ENCODE data around the gene WT1. TPM values are rescaled to one million over a fixed set of nuclear protein-coding genes. Genes with fewer than 3 reads are reported as not detected.

WT1 gene
- total and polyA plus RNA-seq, 2 donors (not counting 3 experiments of a cell fraction or from before 2014, with no cell fraction given) = not detected

DNA sequence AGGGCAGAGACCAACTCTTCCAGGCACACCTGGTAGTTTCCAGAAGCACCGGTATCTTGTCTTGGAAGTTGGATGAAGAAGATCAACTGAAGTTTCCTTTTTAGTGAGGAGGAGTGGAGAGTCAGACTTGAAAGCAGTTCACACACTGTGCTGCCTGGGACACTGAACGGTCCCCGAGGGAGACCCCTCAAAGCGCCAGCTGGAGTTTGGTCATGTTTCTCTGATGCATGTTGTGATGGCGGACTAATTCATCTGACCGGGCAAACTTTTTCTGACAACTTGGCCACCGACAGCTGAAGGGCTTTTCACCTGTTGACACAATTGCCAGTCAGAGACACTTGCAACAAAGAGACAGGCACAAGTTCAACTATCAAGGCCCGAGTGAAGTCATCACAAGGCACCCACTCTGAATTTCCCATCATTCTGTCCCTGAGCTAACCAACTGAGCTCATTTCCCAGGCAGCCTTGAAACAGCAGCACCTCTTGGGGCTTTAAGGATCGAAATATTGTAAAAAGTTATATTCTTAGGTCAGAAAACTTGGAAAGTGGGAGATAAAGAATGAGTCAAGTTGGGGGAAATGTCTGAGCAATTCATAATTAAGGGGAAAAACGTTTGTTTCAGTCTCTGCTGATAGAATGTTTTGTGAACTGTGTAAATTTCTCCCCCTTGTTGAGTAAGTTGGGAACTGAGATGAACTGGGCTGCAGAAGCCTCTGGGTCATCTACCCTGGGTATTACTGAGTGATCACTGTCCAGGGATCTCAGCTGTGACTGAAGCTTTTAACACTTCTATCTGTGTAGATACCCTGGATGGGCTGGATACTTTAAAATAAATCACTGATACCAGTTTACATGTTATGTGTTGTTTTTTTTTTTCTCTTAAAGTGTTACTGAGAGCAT is 46.2 kb downstream of the WT1 start:
- Histone ChIP-seq H4K20me1 (replicated peaks; ENCODE audit: control insufficient read depth, extremely low read depth, insufficient read depth, low read length) (no peaks in the 10 kb centered on the region), H2AFZ (ENCODE audit: low read depth, low read length) (no peak overlapping the region), H3K27ac (ENCODE audit: insufficient read depth, low read depth, low read length) (no peak overlapping the region), H3K27me3 (ENCODE audit: control insufficient read depth in 2 of 2, insufficient read depth in 2 of 2, low read length in 2 of 2) (no peaks in the 10 kb centered on the region), H3K4me1 (ENCODE audit: control insufficient read depth, extremely low read depth, insufficient read depth, low read length) (no peaks in the 10 kb centered on the region), H3K9ac (replicated peaks; ENCODE audit: extremely low read depth, insufficient read depth, low read length) (no peak overlapping the region), H3K79me2 (ENCODE audit: control insufficient read depth, insufficient read depth, low read length) (no peaks in the 10 kb centered on the region), H3K4me3 (replicated peaks in 1 of 3; ENCODE audit: insufficient read depth in 1 of 3, low read depth in 1 of 3, low read length in 3 of 3) (no peak overlapping the region), H3K4me2 (ENCODE audit: insufficient read depth, low read length) (no peak overlapping the region), H3K36me3 (ENCODE audit: control insufficient read depth in 2 of 2, extremely low read depth in 1 of 2, insufficient read depth in 2 of 2, low read length in 2 of 2) (no peaks in the 10 kb centered on the region), H3K9me1 (replicated peaks; ENCODE audit: control insufficient read depth, extremely low read depth, insufficient read depth, low read length) (no peaks in the 10 kb centered on the region), H3K9me3 (replicated peaks; ENCODE audit: control insufficient read depth, insufficient read depth, low read length) (no peaks in the 10 kb centered on the region)
- intact Hi-C loops (cut with micrococcal nuclease) (no loop called here), dilution Hi-C loops (cut with MboI; ENCODE audit: extremely low pct_ligation_motif_present, low sequenced_read_pairs) (no loop called here)
- CTCF ChIA-PET = no interaction called here
- POLR2A ChIA-PET = no interaction called here
- DNase-seq (ENCODE audit: low read depth, low spot score) = no peak
- no peak for FAIRE-seq
- TF ChIP-seq POLR2A (IDR thresholded peaks at IDR 0.05; ENCODE audit: low read depth, low read length) (no peak), FOS (IDR thresholded peaks at IDR 0.05; ENCODE audit: borderline replicate concordance, insufficient read depth, low read length) (no peak), JUN (IDR thresholded peaks at IDR 0.05; ENCODE audit: borderline replicate concordance, insufficient read depth, insufficient read length, low read depth) (no peak), EZH2 (IDR thresholded peaks at IDR 0.05; ENCODE audit: borderline replicate concordance, low read depth, low read length, severe bottlenecking) (no peak), MYC (IDR thresholded peaks at IDR 0.05; ENCODE audit: low read depth, low read length) (no peak), GATA2 (IDR thresholded peaks at IDR 0.05; ENCODE audit: insufficient read depth, insufficient read length, low read depth, low read length) (no peak), POLR2AphosphoS5 (IDR thresholded peaks at IDR 0.05; ENCODE audit: insufficient read depth, low read depth, low read length) (no peak)
- TF ChIP-seq, protein P1, sequence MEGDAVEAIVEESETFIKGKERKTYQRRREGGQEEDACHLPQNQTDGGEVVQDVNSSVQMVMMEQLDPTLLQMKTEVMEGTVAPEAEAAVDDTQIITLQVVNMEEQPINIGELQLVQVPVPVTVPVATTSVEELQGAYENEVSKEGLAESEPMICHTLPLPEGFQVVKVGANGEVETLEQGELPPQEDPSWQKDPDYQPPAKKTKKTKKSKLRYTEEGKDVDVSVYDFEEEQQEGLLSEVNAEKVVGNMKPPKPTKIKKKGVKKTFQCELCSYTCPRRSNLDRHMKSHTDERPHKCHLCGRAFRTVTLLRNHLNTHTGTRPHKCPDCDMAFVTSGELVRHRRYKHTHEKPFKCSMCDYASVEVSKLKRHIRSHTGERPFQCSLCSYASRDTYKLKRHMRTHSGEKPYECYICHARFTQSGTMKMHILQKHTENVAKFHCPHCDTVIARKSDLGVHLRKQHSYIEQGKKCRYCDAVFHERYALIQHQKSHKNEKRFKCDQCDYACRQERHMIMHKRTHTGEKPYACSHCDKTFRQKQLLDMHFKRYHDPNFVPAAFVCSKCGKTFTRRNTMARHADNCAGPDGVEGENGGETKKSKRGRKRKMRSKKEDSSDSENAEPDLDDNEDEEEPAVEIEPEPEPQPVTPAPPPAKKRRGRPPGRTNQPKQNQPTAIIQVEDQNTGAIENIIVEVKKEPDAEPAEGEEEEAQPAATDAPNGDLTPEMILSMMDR (IDR thresholded peaks at IDR 0.05; ENCODE audit: extremely low read depth in 1 of 2, insufficient read depth in 1 of 2, low read depth in 1 of 2, low read length in 2 of 2) = no peak
- TF ChIP-seq, protein P2, sequence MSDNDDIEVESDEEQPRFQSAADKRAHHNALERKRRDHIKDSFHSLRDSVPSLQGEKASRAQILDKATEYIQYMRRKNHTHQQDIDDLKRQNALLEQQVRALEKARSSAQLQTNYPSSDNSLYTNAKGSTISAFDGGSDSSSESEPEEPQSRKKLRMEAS (IDR thresholded peaks at IDR 0.05; ENCODE audit: insufficient read depth, insufficient read length) = no peak
- BruUV-seq (replicated peaks) = no TSS peak

Data from endothelial cell of umbilical vein (primary cell).